CD14-positive monocyte (primary cell): ENCODE measurements around the gene GFOD1. TPM values are rescaled to one million over a fixed set of nuclear protein-coding genes. Genes with fewer than 3 reads are reported as not detected.

Source experiments
- DNase-seq, 3 donors: peaks; one replicate each; pipeline ENCODE4 v3.0.0-alpha.2; 2011 to 2022
- H2AFZ ChIP-seq: 2 replicates; pipeline ENCODE4 v1.6.0; 2012; ENCODE audit warnings: mild to moderate bottlenecking, low read depth, low read length, inconsistent platforms; ENCODE audit not compliant: insufficient read depth, poor library complexity, severe bottlenecking
- H3K27ac ChIP-seq, 2 donors: 1 replicate in 1 of 2; 2 replicates in 1 of 2; pipeline ENCODE4 v1.5.1; 2012 to 2013; ENCODE audit warnings: low read length in 2 of 2, control low read depth in 1 of 2, inconsistent platforms in 1 of 2, low read depth in 1 of 2, mild to moderate bottlenecking in 1 of 2
- H3K27me3 ChIP-seq, 2 donors: one replicate each; pipeline versions ENCODE4 v1.6.0 to v1.6.1; 2011 to 2013; ENCODE audit warnings: low read length in 2 of 2; ENCODE audit not compliant: control insufficient read depth in 2 of 2, insufficient read depth in 2 of 2
- H3K36me3 ChIP-seq, 2 donors: replicated peaks in 1 of 2; 1 replicate in 1 of 2; 2 replicates in 1 of 2; pipeline versions ENCODE4 v1.5.1 to v1.6.1; 2012 to 2013; ENCODE audit warnings: low read length in 2 of 2, control low read depth in 1 of 2, inconsistent platforms in 1 of 2, mild to moderate bottlenecking in 1 of 2; ENCODE audit not compliant: insufficient read depth in 2 of 2, control insufficient read depth in 1 of 2
- H3K4me1 ChIP-seq, 2 donors: 1 replicate in 1 of 2; 2 replicates in 1 of 2; pipeline versions ENCODE4 v1.5.1 to v1.6.1; 2012 to 2013; ENCODE audit warnings: low read length in 2 of 2, control low read depth in 1 of 2, inconsistent platforms in 1 of 2, mild to moderate bottlenecking in 1 of 2, moderate library complexity in 1 of 2; ENCODE audit not compliant: insufficient read depth in 2 of 2, control insufficient read depth in 1 of 2
- H3K4me2 ChIP-seq: replicated peaks from 2 replicates; pipeline ENCODE3; 2012; ENCODE audit warnings: low read length, moderate library complexity, mild to moderate bottlenecking; ENCODE audit not compliant: poor library complexity, severe bottlenecking; ENCODE audit errors: extremely low read depth
- H3K4me3 ChIP-seq, 3 experiments: fragments of 200-600 bp in 1 of 3; sonication (generic) in 1 of 3; replicated peaks in 1 of 3; 1 replicate in 2 of 3; 2 replicates in 1 of 3; pipeline ENCODE4 v1.5.1; 2011 to 2013; ENCODE audit warnings: low read length in 3 of 3, mild to moderate bottlenecking in 3 of 3, control low read depth in 2 of 3, low read depth in 2 of 3, inconsistent platforms in 1 of 3, moderate library complexity in 1 of 3
- H3K79me2 ChIP-seq: 2 replicates; pipeline ENCODE4 v1.6.0; 2012; ENCODE audit warnings: mild to moderate bottlenecking, control low read depth, inconsistent platforms, low read length, moderate library complexity; ENCODE audit not compliant: insufficient read depth
- H3K9ac ChIP-seq: 2 replicates; pipeline ENCODE4 v1.6.0; 2017; ENCODE audit warnings: low read length, mild to moderate bottlenecking; ENCODE audit not compliant: insufficient read depth, poor library complexity, severe bottlenecking
- H3K9me3 ChIP-seq, 2 donors: replicated peaks in 1 of 2; 1 replicate in 1 of 2; 2 replicates in 1 of 2; pipeline versions ENCODE4 v1.5.1 to v1.6.1; 2012 to 2013; ENCODE audit warnings: low read length in 2 of 2, control low read depth in 1 of 2; ENCODE audit not compliant: control insufficient read depth in 1 of 2, insufficient read depth in 1 of 2
- H4K20me1 ChIP-seq: 2 replicates; pipeline ENCODE4 v1.6.0; 2012; ENCODE audit warnings: mild to moderate bottlenecking, low read length, control low read depth, moderate library complexity; ENCODE audit not compliant: insufficient read depth
- H3K27ac Mint-ChIP-seq, 7 donors: one replicate each; pipeline ENCODE4 v1.8.0; 2020; ENCODE audit warnings: mild to moderate bottlenecking in 7 of 7, mixed read lengths in 7 of 7, moderate library complexity in 6 of 7, inconsistent platforms in 2 of 7
- H3K27me3 Mint-ChIP-seq, 3 donors: one replicate each; pipeline ENCODE4 v1.8.0; 2021 to 2022; ENCODE audit warnings: low read depth in 3 of 3, mild to moderate bottlenecking in 3 of 3, mixed read lengths in 3 of 3, moderate library complexity in 3 of 3, inconsistent platforms in 1 of 3
- H3K36me3 Mint-ChIP-seq, 2 donors: one replicate each; pipeline ENCODE4 v1.8.0; 2020; ENCODE audit warnings: mixed read lengths in 2 of 2, inconsistent platforms in 1 of 2, mild to moderate bottlenecking in 1 of 2
- H3K4me1 Mint-ChIP-seq: one replicate; pipeline ENCODE4 v1.8.0; 2020; ENCODE audit warnings: mild to moderate bottlenecking, mixed read lengths
- H3K4me3 Mint-ChIP-seq, 2 donors: one replicate each; pipeline ENCODE4 v1.8.0; 2020; ENCODE audit warnings: mild to moderate bottlenecking in 2 of 2, mixed read lengths in 2 of 2, moderate library complexity in 1 of 2
- H3K9me3 Mint-ChIP-seq, 7 donors: one replicate each; pipeline ENCODE4 v1.8.0; 2020 to 2022; ENCODE audit warnings: mixed read lengths in 7 of 7, mild to moderate bottlenecking in 6 of 7, moderate library complexity in 6 of 7, inconsistent platforms in 2 of 7
- CTCF ChIP-seq: fragments of 200-600 bp; IDR thresholded peaks from one replicate; pipeline ENCODE4 v1.8.0; 2022; ENCODE audit warnings: antibody characterized with exemption, mild to moderate bottlenecking
- WGBS: methylation state at CpG from one replicate; pipeline ENCODE4 v1.1.5; 2013; ENCODE audit warnings: missing lambda C conversion rate; ENCODE audit not compliant: insufficient coverage; 5-methylcytosine and 5-hydroxymethylcytosine counted together
- intact Hi-C, 2 donors: fragments of 100-400 bp; cut with micrococcal nuclease; formaldehyde crosslinking; loops; one replicate each; pipeline versions ENCODE4 v1.15.0 to v1.15.1; 2023
- polyA plus RNA-seq, 3 donors: library from polyadenylated mRNA; depleted of rRNA in 1 of 3; unstranded in 2 of 3; stranded (reverse) in 1 of 3; fragments of 300-500 nt in 2 of 3; fragments of >200 nt in 1 of 3; fragmentation: Illumina TruSeq in 2 of 3; gene quantifications; 1 replicate in 2 of 3; 2 replicates in 1 of 3; pipeline ENCODE4 v1.2.3, GENCODE V29; 2012 to 2021

The GFOD1 gene
- polyA plus RNA-seq, 3 donors = 2.4 to 8.7 (median 2.4) TPM

- H3K9ac ChIP-seq = no peak overlapping the region
- H3K4me2 ChIP-seq = no peak overlapping the region
- peaks cover 0 to 2% (median 0%) of the 10 kb centered on the region in 3 donors for H3K27me3 Mint-ChIP-seq
- 100% methylated on average over 1 of the region's 4 CpGs for WGBS
- no peaks in the 10 kb centered on the region for H3K9me3 Mint-ChIP-seq
- H3K36me3 Mint-ChIP-seq = peaks cover 21 to 22% of the 10 kb centered on the region in 2 donors
- no peak overlapping the region for H3K4me3 Mint-ChIP-seq
- peak overlapping the region in 1 of 7 donors; percentile 78 for H3K27ac Mint-ChIP-seq
- intact Hi-C loops = loop anchor here in 1 of 2 donors (10.0 kb wide), 1 partner anchor 127 kb away; no protein-coding TSS in a partner anchor
- H2AFZ ChIP-seq = no peak overlapping the region
- no peaks in the 10 kb centered on the region for H3K27me3 ChIP-seq
- no peaks in the 10 kb centered on the region for H3K9me3 ChIP-seq
- no peak overlapping the region for H3K27ac ChIP-seq
- H3K36me3 ChIP-seq = peaks cover 0 to 10% of the 10 kb centered on the region in 2 donors
- peaks cover 5% of the 10 kb centered on the region for H3K79me2 ChIP-seq
- DNase-seq = no peak
- H3K4me3 ChIP-seq = no peak overlapping the region
- peaks cover 19% of the 10 kb centered on the region for H3K4me1 Mint-ChIP-seq
- H4K20me1 ChIP-seq = no peaks in the 10 kb centered on the region
- H3K4me1 ChIP-seq = peaks cover 10 to 24% of the 10 kb centered on the region in 2 donors
- TF ChIP-seq CTCF = no peak
Measured at GRCh38 chr6:13472099-13472498, 15.3 kb downstream of the GFOD1 start.

- intact Hi-C loops = loop anchor here in 1 of 2 donors (10.0 kb wide), 1 partner anchor 126 kb away; no protein-coding TSS in a partner anchor
- no peaks in the 10 kb centered on the region for H3K27me3 ChIP-seq
- no peak overlapping the region for H3K9ac ChIP-seq
- Mint-ChIP-seq H3K27ac (no peak overlapping the region), H3K36me3 (peaks cover 24% of the 10 kb centered on the region in 2 donors), H3K4me1 (peaks cover 25% of the 10 kb centered on the region), H3K4me3 (no peak overlapping the region), H3K9me3 (no peaks in the 10 kb centered on the region), H3K27me3 (peaks cover 0 to 2% (median 0%) of the 10 kb centered on the region in 3 donors)
- no peak overlapping the region for H2AFZ ChIP-seq
- peaks cover 0 to 10% of the 10 kb centered on the region in 2 donors for H3K36me3 ChIP-seq
- 92% methylated on average over 2 of the region's 4 CpGs for WGBS
- H3K9me3 ChIP-seq = no peaks in the 10 kb centered on the region
- peaks cover 11 to 24% of the 10 kb centered on the region in 2 donors for H3K4me1 ChIP-seq
- no peaks in the 10 kb centered on the region for H4K20me1 ChIP-seq
- H3K27ac ChIP-seq = no peak overlapping the region
- H3K4me2 ChIP-seq = no peak overlapping the region
- no peak for DNase-seq
- no peak for TF ChIP-seq CTCF
- H3K79me2 ChIP-seq = peaks cover 5% of the 10 kb centered on the region
- H3K4me3 ChIP-seq = no peak overlapping the region
Measured at GRCh38 chr6:13471184-13471583, 16.2 kb downstream of the GFOD1 start.
